GM23338 (cell line): Measurements from ENCODE around the gene HIVEP2. TPM values are rescaled to one million over a fixed set of nuclear protein-coding genes. Genes with fewer than 3 reads are reported as not detected.

Experiments used
- ATAC-seq: fragments of 200-7000 bp; cut with Tn5 transposase; 3 replicates; pipeline ENCODE4 v1.9.1; 2020
- DNase-seq: peaks from one replicate; pipeline ENCODE4 v3.0.0-alpha.2; 2015; ENCODE audit warnings: low spot score
- H2AFZ ChIP-seq: fragments of 200-600 bp; sonication (generic); 2 replicates; pipeline ENCODE4 v1.8.0; 2016; ENCODE audit warnings: antibody characterized with exemption, mild to moderate bottlenecking, moderate library complexity
- H3F3A ChIP-seq: fragments of 200-600 bp; sonication (generic); replicated peaks from 2 replicates; pipeline ENCODE4 v1.8.0; 2017; ENCODE audit warnings: antibody characterized with exemption, mixed run types, low read depth
- H3K27ac ChIP-seq: fragments of 200-600 bp; sonication (generic); 2 replicates; pipeline ENCODE4 v1.6.1; 2016; ENCODE audit warnings: low read depth
- H3K27me3 ChIP-seq: fragments of 200-600 bp; sonication (generic); 2 replicates; pipeline ENCODE4 v1.8.0; 2016; ENCODE audit warnings: mild to moderate bottlenecking, mixed run types, moderate library complexity; ENCODE audit not compliant: insufficient read depth
- H3K36me3 ChIP-seq: fragments of 200-600 bp; sonication (generic); 2 replicates; pipeline ENCODE4 v1.8.0; 2016; ENCODE audit warnings: mild to moderate bottlenecking; ENCODE audit not compliant: insufficient read depth
- H3K4me1 ChIP-seq: fragments of 200-600 bp; sonication (generic); 2 replicates; pipeline ENCODE4 v1.8.0; 2016; ENCODE audit warnings: mild to moderate bottlenecking, moderate library complexity; ENCODE audit not compliant: insufficient read depth
- H3K4me2 ChIP-seq: fragments of 200-600 bp; sonication (generic); 2 replicates; pipeline ENCODE4 v1.7.1; 2017; ENCODE audit warnings: mixed run types
- H3K4me3 ChIP-seq: fragments of 200-600 bp; sonication (generic); 2 replicates; pipeline ENCODE4 v1.6.1; 2016; ENCODE audit warnings: mixed run types
- H3K79me2 ChIP-seq: fragments of 200-600 bp; sonication (generic); replicated peaks from 2 replicates; pipeline ENCODE4 v1.8.0; 2017; ENCODE audit warnings: mild to moderate bottlenecking; ENCODE audit not compliant: insufficient read depth
- H3K9me2 ChIP-seq: fragments of 200-600 bp; sonication (generic); 2 replicates; pipeline ENCODE4 v1.8.0; 2017; ENCODE audit not compliant: insufficient read depth
- H4K20me1 ChIP-seq: fragments of 200-600 bp; sonication (generic); replicated peaks from 2 replicates; pipeline ENCODE4 v1.8.0; 2017; ENCODE audit warnings: mild to moderate bottlenecking; ENCODE audit not compliant: insufficient read depth
- H3K27ac Mint-ChIP-seq: 2 replicates; pipeline ENCODE4 v1.8.0; 2020; ENCODE audit warnings: inconsistent platforms, mild to moderate bottlenecking, moderate library complexity, mixed read lengths
- H3K27me3 Mint-ChIP-seq: 3 replicates; pipeline ENCODE4 v1.8.0; 2022; ENCODE audit warnings: low read depth, mild to moderate bottlenecking, moderate library complexity, mixed read lengths, inconsistent platforms; ENCODE audit not compliant: insufficient read depth, poor library complexity
- H3K36me3 Mint-ChIP-seq: 3 replicates; pipeline ENCODE4 v1.8.0; 2021; ENCODE audit warnings: low read depth, mild to moderate bottlenecking, inconsistent platforms, moderate library complexity, mixed read lengths
- H3K4me1 Mint-ChIP-seq: 3 replicates; pipeline ENCODE4 v1.8.0; 2020; ENCODE audit warnings: mild to moderate bottlenecking, inconsistent platforms, mixed read lengths
- H3K4me3 Mint-ChIP-seq: 3 replicates; pipeline ENCODE4 v1.8.0; 2021; ENCODE audit warnings: moderate library complexity, mild to moderate bottlenecking, inconsistent platforms, mixed read lengths
- H3K9me3 Mint-ChIP-seq: 3 replicates; pipeline ENCODE4 v1.8.0; 2020; ENCODE audit warnings: moderate library complexity, mild to moderate bottlenecking, inconsistent platforms, mixed read lengths
- CREB1 ChIP-seq: fragments of 250-450 bp; sonication (Bioruptor Pico); IDR thresholded peaks from 2 replicates; pipeline ENCODE4 v1.5.0; 2020; ENCODE audit warnings: low read depth, mild to moderate bottlenecking, moderate library complexity
- EZH2 ChIP-seq: fragments of 200-600 bp; sonication (generic); IDR thresholded peaks from one replicate; pipeline ENCODE4 v1.8.0; 2017; ENCODE audit warnings: antibody characterized with exemption, mild to moderate bottlenecking, low read depth; ENCODE audit not compliant: unreplicated experiment
- JUNB ChIP-seq: IDR thresholded peaks from one replicate; pipeline ENCODE4 v1.6.1; 2016; ENCODE audit warnings: antibody characterized with exemption; ENCODE audit not compliant: unreplicated experiment
- NANOG ChIP-seq: IDR thresholded peaks from 2 replicates; pipeline ENCODE4 v1.6.1; 2016; ENCODE audit warnings: antibody characterized with exemption, borderline replicate concordance
- POLR2AphosphoS5 ChIP-seq: IDR thresholded peaks from 2 replicates; pipeline ENCODE4 v1.6.1; 2016; ENCODE audit warnings: antibody characterized with exemption, low read depth
- ZNF331 ChIP-seq: fragments of 250-450 bp; sonication (Bioruptor Pico); IDR thresholded peaks from 2 replicates; pipeline ENCODE4 v1.5.0; 2020; ENCODE audit warnings: low read depth, mild to moderate bottlenecking, moderate library complexity
- polyA plus RNA-seq: library from polyadenylated mRNA; unstranded; fragments of >200 nt; fragmentation: Nextera tagmentation; extraction: Ambion mirVana; gene quantifications from 2 replicates; pipeline ENCODE4 v1.2.1, GENCODE V29; 2016
- total RNA-seq: library from RNA; depleted of rRNA; stranded (reverse); fragments of >200 nt; shearing (Covaris generic); gene quantifications from 2 replicates; pipeline ENCODE4 v1.2.3, GENCODE V29; 2014
- TF ChIP-seq, protein P1 (sequence below): IDR thresholded peaks from 2 replicates; pipeline ENCODE4 v1.6.1; 2016; ENCODE audit warnings: antibody characterized with exemption
- TF ChIP-seq, protein P2 (sequence below): fragments of 250-450 bp; sonication (Bioruptor Pico); IDR thresholded peaks from 2 replicates; pipeline ENCODE4 v1.5.0; 2020; ENCODE audit warnings: mild to moderate bottlenecking, moderate library complexity
- TF ChIP-seq, protein P3 (sequence below): IDR thresholded peaks from one replicate; pipeline ENCODE4 v1.6.1; 2018; ENCODE audit warnings: antibody characterized with exemption; ENCODE audit not compliant: unreplicated experiment
- TF ChIP-seq, protein P4 (sequence below), 2 experiments: fragments of 200-600 bp in 1 of 2; sonication (generic) in 1 of 2; conservative IDR thresholded peaks; 2 replicates each; pipeline versions ENCODE4 v1.5.1 to v1.6.1; 2016 to 2017; ENCODE audit warnings: antibody characterized with exemption in 2 of 2, low read depth in 2 of 2, mild to moderate bottlenecking in 2 of 2, moderate library complexity in 1 of 2

The HIVEP2 gene
- total and polyA plus RNA-seq, 2 experiments from 2014 or later: 1.5 to 7.4 TPM

DNA sequence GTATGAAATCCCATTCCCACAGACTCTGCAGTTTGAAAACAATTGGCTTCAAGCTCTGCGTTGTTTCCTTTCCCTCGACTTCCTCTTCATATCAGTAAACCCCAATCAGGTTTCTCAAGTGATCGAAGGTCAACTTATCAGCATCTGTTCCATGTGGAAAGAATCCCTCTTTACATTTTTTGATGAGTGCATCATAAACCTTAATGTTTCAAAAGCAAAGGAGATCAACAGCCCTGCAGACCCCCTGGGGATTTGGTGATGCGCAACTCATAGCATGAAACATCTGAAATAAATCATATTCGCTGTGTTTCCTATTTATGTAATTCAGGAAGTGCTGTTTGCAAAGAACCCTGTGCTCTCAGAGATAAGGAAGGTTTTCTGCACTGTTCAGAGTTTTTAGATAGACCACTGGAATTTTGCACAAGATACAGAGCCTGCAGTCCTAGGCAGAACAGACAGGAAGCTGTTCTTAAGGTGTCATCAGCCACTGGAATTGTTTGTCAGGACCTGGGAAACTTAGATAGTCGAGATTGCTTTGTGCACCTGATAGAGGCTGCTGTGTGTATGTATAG, 216.0 kb downstream of the HIVEP2 start:
- Histone ChIP-seq H3K9me2 (peaks cover 11% of the 10 kb centered on the region; the same call in 1 of the 2 replicates), H3K27me3 (no peaks in the 10 kb centered on the region), H3K36me3 (no peaks in the 10 kb centered on the region), H3K4me2 (no peak overlapping the region), H2AFZ (no peak overlapping the region), H3K79me2 (no peaks in the 10 kb centered on the region), H4K20me1 (no peaks in the 10 kb centered on the region), H3K27ac (no peak overlapping the region), H3K4me3 (no peak overlapping the region), H3K4me1 (0 out of 2 replicates have a peak, but pooled peaks cover 5% of the 10 kb centered on the region), H3F3A (no peaks in the 10 kb centered on the region)
- H3K4me1 Mint-ChIP-seq: peaks cover 12% of the 10 kb centered on the region
- H3K27ac Mint-ChIP-seq: no peak overlapping the region
- DNase-seq (no peak), ATAC-seq (no peak)
- H3K27me3 Mint-ChIP-seq: peaks cover 7% of the 10 kb centered on the region
- no peak overlapping the region for H3K4me3 Mint-ChIP-seq
- no peaks in the 10 kb centered on the region; the same call in 1 of the 3 replicates for H3K9me3 Mint-ChIP-seq
- H3K36me3 Mint-ChIP-seq: no peaks in the 10 kb centered on the region
- TF ChIP-seq EZH2: no peak
- TF ChIP-seq POLR2AphosphoS5: no peak
- no peak for TF ChIP-seq ZNF331 (CRISPR knock-in tag)
- no peak for TF ChIP-seq NANOG
- no peak for TF ChIP-seq CREB1 (CRISPR knock-in tag)
- TF ChIP-seq, protein P1, sequence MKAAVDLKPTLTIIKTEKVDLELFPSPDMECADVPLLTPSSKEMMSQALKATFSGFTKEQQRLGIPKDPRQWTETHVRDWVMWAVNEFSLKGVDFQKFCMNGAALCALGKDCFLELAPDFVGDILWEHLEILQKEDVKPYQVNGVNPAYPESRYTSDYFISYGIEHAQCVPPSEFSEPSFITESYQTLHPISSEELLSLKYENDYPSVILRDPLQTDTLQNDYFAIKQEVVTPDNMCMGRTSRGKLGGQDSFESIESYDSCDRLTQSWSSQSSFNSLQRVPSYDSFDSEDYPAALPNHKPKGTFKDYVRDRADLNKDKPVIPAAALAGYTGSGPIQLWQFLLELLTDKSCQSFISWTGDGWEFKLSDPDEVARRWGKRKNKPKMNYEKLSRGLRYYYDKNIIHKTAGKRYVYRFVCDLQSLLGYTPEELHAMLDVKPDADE: no peak
- TF ChIP-seq, protein P2, sequence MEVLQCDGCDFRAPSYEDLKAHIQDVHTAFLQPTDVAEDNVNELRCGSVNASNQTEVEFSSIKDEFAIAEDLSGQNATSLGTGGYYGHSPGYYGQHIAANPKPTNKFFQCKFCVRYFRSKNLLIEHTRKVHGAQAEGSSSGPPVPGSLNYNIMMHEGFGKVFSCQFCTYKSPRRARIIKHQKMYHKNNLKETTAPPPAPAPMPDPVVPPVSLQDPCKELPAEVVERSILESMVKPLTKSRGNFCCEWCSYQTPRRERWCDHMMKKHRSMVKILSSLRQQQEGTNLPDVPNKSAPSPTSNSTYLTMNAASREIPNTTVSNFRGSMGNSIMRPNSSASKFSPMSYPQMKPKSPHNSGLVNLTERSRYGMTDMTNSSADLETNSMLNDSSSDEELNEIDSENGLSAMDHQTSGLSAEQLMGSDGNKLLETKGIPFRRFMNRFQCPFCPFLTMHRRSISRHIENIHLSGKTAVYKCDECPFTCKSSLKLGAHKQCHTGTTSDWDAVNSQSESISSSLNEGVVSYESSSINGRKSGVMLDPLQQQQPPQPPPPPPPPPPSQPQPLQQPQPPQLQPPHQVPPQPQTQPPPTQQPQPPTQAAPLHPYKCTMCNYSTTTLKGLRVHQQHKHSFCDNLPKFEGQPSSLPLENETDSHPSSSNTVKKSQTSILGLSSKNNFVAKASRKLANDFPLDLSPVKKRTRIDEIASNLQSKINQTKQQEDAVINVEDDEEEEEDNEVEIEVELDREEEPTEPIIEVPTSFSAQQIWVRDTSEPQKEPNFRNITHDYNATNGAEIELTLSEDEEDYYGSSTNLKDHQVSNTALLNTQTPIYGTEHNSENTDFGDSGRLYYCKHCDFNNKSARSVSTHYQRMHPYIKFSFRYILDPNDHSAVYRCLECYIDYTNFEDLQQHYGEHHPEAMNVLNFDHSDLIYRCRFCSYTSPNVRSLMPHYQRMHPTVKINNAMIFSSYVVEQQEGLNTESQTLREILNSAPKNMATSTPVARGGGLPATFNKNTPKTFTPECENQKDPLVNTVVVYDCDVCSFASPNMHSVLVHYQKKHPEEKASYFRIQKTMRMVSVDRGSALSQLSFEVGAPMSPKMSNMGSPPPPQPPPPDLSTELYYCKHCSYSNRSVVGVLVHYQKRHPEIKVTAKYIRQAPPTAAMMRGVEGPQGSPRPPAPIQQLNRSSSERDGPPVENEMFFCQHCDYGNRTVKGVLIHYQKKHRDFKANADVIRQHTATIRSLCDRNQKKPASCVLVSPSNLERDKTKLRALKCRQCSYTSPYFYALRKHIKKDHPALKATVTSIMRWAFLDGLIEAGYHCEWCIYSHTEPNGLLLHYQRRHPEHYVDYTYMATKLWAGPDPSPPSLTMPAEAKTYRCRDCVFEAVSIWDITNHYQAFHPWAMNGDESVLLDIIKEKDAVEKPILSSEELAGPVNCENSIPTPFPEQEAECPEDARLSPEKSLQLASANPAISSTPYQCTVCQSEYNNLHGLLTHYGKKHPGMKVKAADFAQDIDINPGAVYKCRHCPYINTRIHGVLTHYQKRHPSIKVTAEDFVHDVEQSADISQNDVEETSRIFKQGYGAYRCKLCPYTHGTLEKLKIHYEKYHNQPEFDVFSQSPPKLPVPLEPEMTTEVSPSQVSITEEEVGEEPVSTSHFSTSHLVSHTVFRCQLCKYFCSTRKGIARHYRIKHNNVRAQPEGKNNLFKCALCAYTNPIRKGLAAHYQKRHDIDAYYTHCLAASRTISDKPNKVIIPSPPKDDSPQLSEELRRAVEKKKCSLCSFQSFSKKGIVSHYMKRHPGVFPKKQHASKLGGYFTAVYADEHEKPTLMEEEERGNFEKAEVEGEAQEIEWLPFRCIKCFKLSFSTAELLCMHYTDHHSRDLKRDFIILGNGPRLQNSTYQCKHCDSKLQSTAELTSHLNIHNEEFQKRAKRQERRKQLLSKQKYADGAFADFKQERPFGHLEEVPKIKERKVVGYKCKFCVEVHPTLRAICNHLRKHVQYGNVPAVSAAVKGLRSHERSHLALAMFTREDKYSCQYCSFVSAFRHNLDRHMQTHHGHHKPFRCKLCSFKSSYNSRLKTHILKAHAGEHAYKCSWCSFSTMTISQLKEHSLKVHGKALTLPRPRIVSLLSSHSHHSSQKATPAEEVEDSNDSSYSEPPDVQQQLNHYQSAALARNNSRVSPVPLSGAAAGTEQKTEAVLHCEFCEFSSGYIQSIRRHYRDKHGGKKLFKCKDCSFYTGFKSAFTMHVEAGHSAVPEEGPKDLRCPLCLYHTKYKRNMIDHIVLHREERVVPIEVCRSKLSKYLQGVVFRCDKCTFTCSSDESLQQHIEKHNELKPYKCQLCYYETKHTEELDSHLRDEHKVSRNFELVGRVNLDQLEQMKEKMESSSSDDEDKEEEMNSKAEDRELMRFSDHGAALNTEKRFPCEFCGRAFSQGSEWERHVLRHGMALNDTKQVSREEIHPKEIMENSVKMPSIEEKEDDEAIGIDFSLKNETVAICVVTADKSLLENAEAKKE: no peak
- TF ChIP-seq, protein P3, sequence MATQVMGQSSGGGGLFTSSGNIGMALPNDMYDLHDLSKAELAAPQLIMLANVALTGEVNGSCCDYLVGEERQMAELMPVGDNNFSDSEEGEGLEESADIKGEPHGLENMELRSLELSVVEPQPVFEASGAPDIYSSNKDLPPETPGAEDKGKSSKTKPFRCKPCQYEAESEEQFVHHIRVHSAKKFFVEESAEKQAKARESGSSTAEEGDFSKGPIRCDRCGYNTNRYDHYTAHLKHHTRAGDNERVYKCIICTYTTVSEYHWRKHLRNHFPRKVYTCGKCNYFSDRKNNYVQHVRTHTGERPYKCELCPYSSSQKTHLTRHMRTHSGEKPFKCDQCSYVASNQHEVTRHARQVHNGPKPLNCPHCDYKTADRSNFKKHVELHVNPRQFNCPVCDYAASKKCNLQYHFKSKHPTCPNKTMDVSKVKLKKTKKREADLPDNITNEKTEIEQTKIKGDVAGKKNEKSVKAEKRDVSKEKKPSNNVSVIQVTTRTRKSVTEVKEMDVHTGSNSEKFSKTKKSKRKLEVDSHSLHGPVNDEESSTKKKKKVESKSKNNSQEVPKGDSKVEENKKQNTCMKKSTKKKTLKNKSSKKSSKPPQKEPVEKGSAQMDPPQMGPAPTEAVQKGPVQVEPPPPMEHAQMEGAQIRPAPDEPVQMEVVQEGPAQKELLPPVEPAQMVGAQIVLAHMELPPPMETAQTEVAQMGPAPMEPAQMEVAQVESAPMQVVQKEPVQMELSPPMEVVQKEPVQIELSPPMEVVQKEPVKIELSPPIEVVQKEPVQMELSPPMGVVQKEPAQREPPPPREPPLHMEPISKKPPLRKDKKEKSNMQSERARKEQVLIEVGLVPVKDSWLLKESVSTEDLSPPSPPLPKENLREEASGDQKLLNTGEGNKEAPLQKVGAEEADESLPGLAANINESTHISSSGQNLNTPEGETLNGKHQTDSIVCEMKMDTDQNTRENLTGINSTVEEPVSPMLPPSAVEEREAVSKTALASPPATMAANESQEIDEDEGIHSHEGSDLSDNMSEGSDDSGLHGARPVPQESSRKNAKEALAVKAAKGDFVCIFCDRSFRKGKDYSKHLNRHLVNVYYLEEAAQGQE: no peak
- TF ChIP-seq, protein P4, sequence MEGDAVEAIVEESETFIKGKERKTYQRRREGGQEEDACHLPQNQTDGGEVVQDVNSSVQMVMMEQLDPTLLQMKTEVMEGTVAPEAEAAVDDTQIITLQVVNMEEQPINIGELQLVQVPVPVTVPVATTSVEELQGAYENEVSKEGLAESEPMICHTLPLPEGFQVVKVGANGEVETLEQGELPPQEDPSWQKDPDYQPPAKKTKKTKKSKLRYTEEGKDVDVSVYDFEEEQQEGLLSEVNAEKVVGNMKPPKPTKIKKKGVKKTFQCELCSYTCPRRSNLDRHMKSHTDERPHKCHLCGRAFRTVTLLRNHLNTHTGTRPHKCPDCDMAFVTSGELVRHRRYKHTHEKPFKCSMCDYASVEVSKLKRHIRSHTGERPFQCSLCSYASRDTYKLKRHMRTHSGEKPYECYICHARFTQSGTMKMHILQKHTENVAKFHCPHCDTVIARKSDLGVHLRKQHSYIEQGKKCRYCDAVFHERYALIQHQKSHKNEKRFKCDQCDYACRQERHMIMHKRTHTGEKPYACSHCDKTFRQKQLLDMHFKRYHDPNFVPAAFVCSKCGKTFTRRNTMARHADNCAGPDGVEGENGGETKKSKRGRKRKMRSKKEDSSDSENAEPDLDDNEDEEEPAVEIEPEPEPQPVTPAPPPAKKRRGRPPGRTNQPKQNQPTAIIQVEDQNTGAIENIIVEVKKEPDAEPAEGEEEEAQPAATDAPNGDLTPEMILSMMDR (conservative IDR thresholded peaks at IDR 0.05; ENCODE audit: low read depth in 2 of 2): no peak
- no peak for TF ChIP-seq JUNB
